ENCODE data around the gene RABGAP1L.

GRCh38 chr1:174480324-174480723 is 321.0 kb downstream of the RABGAP1L start:
- no peak for TF ChIP-seq CTCF (IDR thresholded peaks at IDR 0.05)
- no peak for TF ChIP-seq POLR2A (IDR thresholded peaks at IDR 0.05)

All from Peyer's patch (tissue), 4 donors.